Lower lobe of right lung (tissue), 2 donors: ENCODE data around the gene WIZ. TPM values are rescaled to one million over a fixed set of nuclear protein-coding genes. Genes with fewer than 3 reads are reported as not detected.

Experiments
- ATAC-seq, 2 donors: fragments of 200-7000 bp; cut with Tn5 transposase; one replicate each; pipeline ENCODE4 v1.9.1; 2020 to 2022; ENCODE audit warnings: mild to moderate bottlenecking in 2 of 2, moderate library complexity in 2 of 2
- DNase-seq: peaks from one replicate; pipeline ENCODE4 v3.0.0-alpha.2; 2020
- H3K27ac ChIP-seq: fragments of 200-600 bp; one replicate; pipeline ENCODE4 v1.8.0; 2022
- H3K27me3 ChIP-seq: fragments of 200-600 bp; one replicate; pipeline ENCODE4 v1.8.0; 2022; ENCODE audit warnings: low read depth
- H3K36me3 ChIP-seq: fragments of 200-600 bp; one replicate; pipeline ENCODE4 v1.8.0; 2022; ENCODE audit warnings: mild to moderate bottlenecking
- H3K4me1 ChIP-seq: fragments of 200-600 bp; one replicate; pipeline ENCODE4 v1.8.0; 2022
- H3K4me3 ChIP-seq: fragments of 200-600 bp; one replicate; pipeline ENCODE4 v1.8.0; 2022; ENCODE audit warnings: mild to moderate bottlenecking
- H3K9me3 ChIP-seq: fragments of 200-600 bp; one replicate; pipeline ENCODE4 v1.8.0; 2022
- CTCF ChIP-seq: fragments of 200-600 bp; IDR thresholded peaks from one replicate; pipeline ENCODE4 v1.8.0; 2022; ENCODE audit warnings: antibody characterized with exemption, mild to moderate bottlenecking
- intact Hi-C: fragments of 100-400 bp; cut with DNase I; formaldehyde crosslinking; loops from one replicate; pipeline ENCODE4 v1.11.0; 2022
- total RNA-seq: library from RNA; stranded (reverse); fragmentation: NEBNext Ultra II Directional; extraction: Animal tissue kit (Norgen Biotek cat#: 25700); gene quantifications from one replicate; pipeline ENCODE4 v1.2.1, GENCODE V29; 2021
- donor health status: DM: no; HTN: yes; CAD: no; lungs with severe emphysema.

The WIZ gene
- total RNA-seq, 1 donor from 2014 or later: 25.2 TPM

DNA sequence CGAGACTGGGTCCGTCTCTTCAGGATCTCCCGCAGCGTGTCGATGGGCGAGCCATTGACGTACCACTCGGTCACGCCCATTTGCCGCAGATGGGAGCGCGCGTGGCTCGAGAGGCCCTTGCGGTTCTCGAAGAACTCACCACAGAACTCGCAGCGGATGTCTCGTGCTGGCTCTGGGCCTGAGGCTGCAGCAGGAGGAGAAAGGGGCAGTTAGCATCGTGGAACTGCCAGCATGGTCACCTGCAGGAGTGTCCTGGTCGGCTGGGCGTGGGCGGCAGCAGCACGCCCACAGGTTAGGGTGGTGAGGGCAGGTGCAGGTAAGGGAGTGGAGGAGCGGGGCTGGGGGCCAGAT lies 22.4 kb downstream of the WIZ start:
- no peaks in the 10 kb centered on the region for H3K27me3 ChIP-seq
- ATAC-seq (no peak), DNase-seq (no peak)
- intact Hi-C loops: no loop called here
- peaks cover 32% of the 10 kb centered on the region for H3K4me1 ChIP-seq
- no peaks in the 10 kb centered on the region for H3K9me3 ChIP-seq
- H3K4me3 ChIP-seq: no peak overlapping the region
- H3K36me3 ChIP-seq: peaks cover 68% of the 10 kb centered on the region
- H3K27ac ChIP-seq: no peak overlapping the region
- no peak for TF ChIP-seq CTCF

DNA sequence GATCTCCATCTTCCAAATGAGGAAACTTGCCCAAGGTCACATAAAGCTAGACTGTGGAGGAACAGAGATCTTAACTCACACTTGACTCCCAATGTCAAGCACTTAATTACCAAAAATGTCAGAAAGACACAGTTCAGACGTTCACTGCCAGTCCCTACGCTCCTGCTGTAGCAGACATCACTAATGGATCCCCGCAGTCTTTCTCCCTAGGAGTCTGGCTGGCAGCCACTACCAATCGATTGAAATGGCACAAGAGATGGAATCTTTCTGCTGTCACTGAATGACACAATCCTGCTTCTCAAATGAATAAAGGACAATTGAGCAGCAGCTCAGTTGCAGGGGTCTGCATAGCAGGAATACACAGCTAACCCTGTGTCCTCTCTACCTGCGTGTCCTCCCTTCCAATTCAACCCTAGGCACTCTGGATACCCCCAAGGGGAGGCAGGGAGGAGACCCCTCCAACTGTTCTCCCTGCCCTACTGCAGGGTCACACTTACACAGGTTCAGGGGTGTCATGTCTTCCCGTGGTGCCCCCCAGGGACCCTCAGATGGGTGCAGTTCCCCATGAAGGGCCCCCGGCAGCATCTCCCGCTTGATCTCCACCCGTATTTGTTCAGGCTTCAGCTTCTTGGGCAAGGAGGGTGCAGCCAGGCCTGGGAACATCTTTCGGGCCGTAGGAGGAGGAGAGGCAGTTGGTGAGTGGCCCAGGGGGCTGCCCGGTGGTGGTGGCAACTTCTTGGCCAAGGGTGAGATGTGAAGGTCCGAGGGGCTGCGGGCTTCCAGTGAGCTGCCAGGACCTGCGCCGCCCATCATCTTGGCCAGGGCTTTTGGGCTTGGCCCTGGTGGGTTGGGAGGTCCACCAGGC lies 23.0 kb downstream of the WIZ start:
- Histone ChIP-seq H3K4me1 (peaks cover 36% of the 10 kb centered on the region), H3K36me3 (peaks cover 69% of the 10 kb centered on the region), H3K27ac (no peak overlapping the region), H3K4me3 (no peak overlapping the region), H3K27me3 (no peaks in the 10 kb centered on the region), H3K9me3 (no peaks in the 10 kb centered on the region)
- ATAC-seq: no peak
- no peak for DNase-seq
- TF ChIP-seq CTCF: no peak
- intact Hi-C loops: no loop called here

DNA sequence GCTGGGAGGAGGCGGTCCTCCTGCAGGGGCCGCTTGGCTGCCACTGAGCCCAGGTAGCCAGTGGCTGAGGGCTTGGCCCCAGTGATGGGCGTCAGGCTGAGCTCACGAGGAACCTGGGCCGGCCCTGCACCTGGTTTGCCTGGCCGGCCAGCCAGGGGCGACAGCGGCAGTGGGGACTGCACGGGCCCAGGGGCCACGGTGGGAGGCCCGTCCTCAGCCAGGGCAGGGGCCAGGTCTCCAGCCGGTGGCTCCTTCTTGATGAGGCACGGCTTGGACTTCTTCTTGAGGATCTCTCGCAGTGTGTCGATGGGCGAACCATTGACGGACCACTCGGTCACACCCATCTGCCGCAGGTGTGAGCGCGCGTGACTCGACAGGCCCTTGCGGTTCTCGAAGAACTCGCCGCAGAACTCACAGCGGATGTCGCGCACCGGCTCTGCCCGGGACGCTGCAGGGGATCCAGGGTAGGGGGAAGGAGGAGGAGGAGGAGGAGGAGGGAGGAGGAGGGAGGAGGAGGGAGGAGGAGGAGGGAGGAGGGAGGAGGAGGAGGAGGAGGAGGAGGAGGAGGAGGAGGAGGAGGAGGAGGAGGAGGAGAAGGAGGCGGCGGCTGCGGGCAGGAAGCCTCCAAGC lies 24.3 kb downstream of the WIZ start:
- H3K4me3 ChIP-seq: no peak overlapping the region
- no peak for TF ChIP-seq CTCF
- H3K27me3 ChIP-seq: no peaks in the 10 kb centered on the region
- intact Hi-C loops: no loop called here
- H3K9me3 ChIP-seq: no peaks in the 10 kb centered on the region
- H3K36me3 ChIP-seq: peaks cover 69% of the 10 kb centered on the region
- DNase-seq: no peak
- ATAC-seq: no peak
- peaks cover 25% of the 10 kb centered on the region for H3K4me1 ChIP-seq
- no peak overlapping the region for H3K27ac ChIP-seq

GRCh38 chr19:15424692-15425272 lies 25.0 kb downstream of the WIZ start:
- TF ChIP-seq CTCF: no peak
- H3K4me3 ChIP-seq: no peak overlapping the region
- H3K4me1 ChIP-seq: peaks cover 18% of the 10 kb centered on the region
- ATAC-seq (no peak), DNase-seq (no peak)
- H3K27ac ChIP-seq: no peak overlapping the region
- no peaks in the 10 kb centered on the region for H3K27me3 ChIP-seq
- intact Hi-C loops: no loop called here
- H3K9me3 ChIP-seq: no peaks in the 10 kb centered on the region
- H3K36me3 ChIP-seq: peaks cover 69% of the 10 kb centered on the region

DNA sequence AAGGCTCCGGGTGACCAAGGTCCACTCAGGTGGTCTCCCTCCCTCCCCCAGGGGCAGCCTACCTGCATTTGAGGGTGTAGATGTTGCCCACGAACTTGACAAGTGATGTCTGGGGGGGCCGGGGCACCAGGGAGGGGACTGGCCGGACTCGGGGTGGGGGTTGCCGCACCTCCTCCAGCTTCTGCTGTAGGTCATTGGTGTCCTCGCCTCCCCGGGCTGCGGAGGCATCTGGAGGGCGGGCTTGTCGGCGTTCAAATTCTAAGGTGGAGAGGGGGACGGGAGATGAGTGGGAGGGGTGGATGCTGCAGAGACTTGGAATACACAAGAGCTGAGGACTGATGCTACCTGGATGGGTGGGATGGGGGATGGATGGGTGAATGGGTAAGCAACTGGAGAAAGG lies 25.6 kb downstream of the WIZ start:
- H3K27ac ChIP-seq: no peak overlapping the region
- H3K4me3 ChIP-seq: no peak overlapping the region
- H3K9me3 ChIP-seq: no peaks in the 10 kb centered on the region
- ATAC-seq: no peak
- H3K36me3 ChIP-seq: peaks cover 64% of the 10 kb centered on the region
- no peaks in the 10 kb centered on the region for H3K27me3 ChIP-seq
- DNase-seq: no peak
- peaks cover 16% of the 10 kb centered on the region for H3K4me1 ChIP-seq
- TF ChIP-seq CTCF: no peak
- intact Hi-C loops: no loop called here
